Measurements from ENCODE around the gene CCT3.

The CCT3 gene

GRCh38 chr1:156303241-156303640, 34.9 kb downstream of the CCT3 start:
- H3K27ac ChIP-seq, result no peak overlapping the region
- DNase-seq, result no peak
- H3K36me3 ChIP-seq, result peaks cover 54% of the 10 kb centered on the region
- H3K9me3 ChIP-seq (ENCODE audit: severe bottlenecking), result no peaks in the 10 kb centered on the region
- H3K4me3 ChIP-seq (ENCODE audit: low read depth, low read length), result no peak overlapping the region
- TF ChIP-seq CTCF (IDR thresholded peaks at IDR 0.05; ENCODE audit: low read depth, low read length), result no peak
- no peaks in the 10 kb centered on the region for H3K27me3 ChIP-seq (ENCODE audit: insufficient read depth, low read depth, severe bottlenecking)

- peaks cover 18% of the 10 kb centered on the region for H3K36me3 ChIP-seq
- H3K27me3 ChIP-seq (ENCODE audit: insufficient read depth, low read depth, severe bottlenecking), result no peaks in the 10 kb centered on the region
- H3K4me3 ChIP-seq (ENCODE audit: low read depth, low read length), result no peak within 1 kb of the TSS
- DNase-seq, result no peak
- no peak within 1 kb of the TSS for H3K27ac ChIP-seq
- TF ChIP-seq CTCF (IDR thresholded peaks at IDR 0.05; ENCODE audit: low read depth, low read length), result no peak
- no peaks in the 10 kb centered on the region for H3K9me3 ChIP-seq (ENCODE audit: severe bottlenecking)
These were observed 39.2 kb downstream of the CCT3 start, which contains the start of gene VHLL for GRCh38 chr1:156298852-156299357. Gene VHLL, minus strand, starts transcription at chr1:156299307. Its CDS starts 118 bp downstream, at chr1:156299189.

- Histone ChIP-seq H3K27ac (0 out of 2 replicates have a peak within 1 kb of the TSS, but pooled peaks have one; percentile 1), H3K27me3 (ENCODE audit: insufficient read depth, low read depth, severe bottlenecking) (no peaks in the 10 kb centered on the region), H3K9me3 (ENCODE audit: severe bottlenecking) (no peaks in the 10 kb centered on the region), H3K36me3 (peaks cover 15% of the 10 kb centered on the region), H3K4me3 (ENCODE audit: low read depth, low read length) (peak within 1 kb of the TSS; percentile 43)
- TF ChIP-seq CTCF (IDR thresholded peaks at IDR 0.05; ENCODE audit: low read depth, low read length), result no peak
- DNase-seq, result peak; percentile 46
These were observed 42.6 kb downstream of the CCT3 start, which contains the start of gene GLMP for GRCh38 chr1:156295391-156295947. Gene GLMP, minus strand, starts transcription at chr1:156295679. Its CDS starts 34 bp downstream, at chr1:156295645.

- Histone ChIP-seq H3K27ac (no peak overlapping the region), H3K36me3 (peaks cover 24% of the 10 kb centered on the region), H3K9me3 (ENCODE audit: severe bottlenecking) (no peaks in the 10 kb centered on the region), H3K4me3 (ENCODE audit: low read depth, low read length) (no peak overlapping the region), H3K27me3 (ENCODE audit: insufficient read depth, low read depth, severe bottlenecking) (no peaks in the 10 kb centered on the region)
- no peak for DNase-seq
- TF ChIP-seq CTCF (IDR thresholded peaks at IDR 0.05; ENCODE audit: low read depth, low read length), result no peak
These were observed 44.2 kb downstream of the CCT3 start for GRCh38 chr1:156293895-156294294.

- Histone ChIP-seq H3K27ac (no peak overlapping the region), H3K9me3 (ENCODE audit: severe bottlenecking) (no peaks in the 10 kb centered on the region), H3K27me3 (ENCODE audit: insufficient read depth, low read depth, severe bottlenecking) (no peaks in the 10 kb centered on the region), H3K4me3 (ENCODE audit: low read depth, low read length) (no peak overlapping the region), H3K36me3 (peaks cover 25% of the 10 kb centered on the region)
- TF ChIP-seq CTCF (IDR thresholded peaks at IDR 0.05; ENCODE audit: low read depth, low read length), result no peak
- DNase-seq, result no peak
These were observed 45.0 kb downstream of the CCT3 start for GRCh38 chr1:156293098-156293434.

Measured in WERI-Rb-1 (cell line).